H1 (cell line): ENCODE measurements around the gene NIN. TPM values are rescaled to one million over a fixed set of nuclear protein-coding genes. Genes with fewer than 3 reads are reported as not detected.

ENCODE experiments used
- CTCF ChIA-PET: fragments of 300-600 bp; sonication (Branson Sonifier 250); formaldehyde crosslinking; loops from one replicate; lab custom pipeline; 2021; ENCODE audit not compliant: partially characterized antibody; lab: Charles Lee
- POLR2A ChIA-PET: fragments of 300-600 bp; sonication (Branson Sonifier 250); formaldehyde crosslinking; loops from one replicate; lab custom pipeline; 2021; ENCODE audit warnings: inconsistent platforms; ENCODE audit not compliant: partially characterized antibody; lab: Charles Lee
- DNase-seq, 2 experiments: peaks; one replicate each; pipeline versions ENCODE4 v3.0.0 to v3.0.0-alpha.2; 2010 to 2022; ENCODE audit warnings: low spot score in 2 of 2, low read depth in 1 of 2, mixed read lengths in 1 of 2
- FAIRE-seq: peaks from 2 replicates; lab custom pipeline; 2011; peaks lifted over from hg19 to GRCh38; lab: Jason Lieb, UNC
- H2AFZ ChIP-seq: 2 replicates; pipeline ENCODE4 v1.8.1; 2012; ENCODE audit warnings: low read length, inconsistent platforms
- H2AK5ac ChIP-seq: 2 replicates; pipeline ENCODE4 v1.6.1; 2013; ENCODE audit warnings: low read depth, low read length
- H2BK120ac ChIP-seq: replicated peaks from 2 replicates; pipeline ENCODE3; 2013; ENCODE audit warnings: low read depth, low read length, inconsistent platforms
- H2BK12ac ChIP-seq: 2 replicates; pipeline ENCODE4 v1.6.1; 2013; ENCODE audit warnings: low read depth, low read length
- H2BK15ac ChIP-seq: 2 replicates; pipeline ENCODE4 v1.6.1; 2013; ENCODE audit warnings: low read length
- H2BK20ac ChIP-seq: 2 replicates; pipeline ENCODE4 v1.6.1; 2013; ENCODE audit warnings: low read length
- H2BK5ac ChIP-seq: 2 replicates; pipeline ENCODE4 v1.6.1; 2013; ENCODE audit warnings: low read depth, low read length
- H3K14ac ChIP-seq: 2 replicates; pipeline ENCODE4 v1.6.1; 2013; ENCODE audit warnings: inconsistent platforms; ENCODE audit not compliant: insufficient read length
- H3K18ac ChIP-seq: 2 replicates; pipeline ENCODE4 v1.6.1; 2013; ENCODE audit warnings: low read length; ENCODE audit errors: extremely low read depth
- H3K23ac ChIP-seq: 2 replicates; pipeline ENCODE4 v1.6.1; 2013; ENCODE audit warnings: inconsistent platforms; ENCODE audit not compliant: insufficient read length
- H3K23me2 ChIP-seq: 2 replicates; pipeline ENCODE4 v1.6.1; 2013; ENCODE audit warnings: low read depth, low read length
- H3K27ac ChIP-seq: 2 replicates; pipeline ENCODE4 v1.6.1; 2011; ENCODE audit warnings: low read depth, low read length, inconsistent platforms
- H3K27me3 ChIP-seq, 4 experiments: replicated peaks in 1 of 4; 1 replicate in 1 of 4; 2 replicates in 3 of 4; pipeline versions ENCODE4 v1.6.1 to v1.8.1; 2011 to 2013; ENCODE audit warnings: low read length in 3 of 4, mild to moderate bottlenecking in 3 of 4, inconsistent platforms in 2 of 4, mixed read lengths in 2 of 4, moderate library complexity in 1 of 4; ENCODE audit not compliant: control insufficient read depth in 3 of 4, insufficient read depth in 3 of 4; ENCODE audit errors: extremely low read depth in 1 of 4
- H3K36me3 ChIP-seq, 4 experiments: 2 replicates each; pipeline versions ENCODE4 v1.6.1 to v1.8.1; 2011 to 2013; ENCODE audit warnings: mild to moderate bottlenecking in 4 of 4, low read length in 3 of 4, moderate library complexity in 2 of 4, control low read depth in 1 of 4, inconsistent platforms in 1 of 4; ENCODE audit not compliant: insufficient read depth in 4 of 4, control insufficient read depth in 2 of 4
- H3K4ac ChIP-seq: replicated peaks from 2 replicates; pipeline ENCODE3; 2013; ENCODE audit warnings: low read length, low read depth, mixed read lengths, inconsistent platforms; ENCODE audit not compliant: insufficient read length
- H3K4me1 ChIP-seq, 4 experiments: replicated peaks in 1 of 4; 1 replicate in 1 of 4; 2 replicates in 3 of 4; pipeline versions ENCODE4 v1.6.1 to v1.8.1; 2011 to 2013; ENCODE audit warnings: low read length in 3 of 4, inconsistent platforms in 2 of 4, mixed read lengths in 1 of 4; ENCODE audit not compliant: insufficient read depth in 4 of 4, control insufficient read depth in 3 of 4
- H3K4me2 ChIP-seq, 2 experiments: 2 replicates each; pipeline versions ENCODE4 v1.6.1 to v1.8.1; 2011 to 2013; ENCODE audit warnings: low read depth in 2 of 2, low read length in 2 of 2, control low read depth in 1 of 2, inconsistent platforms in 1 of 2, mild to moderate bottlenecking in 1 of 2; ENCODE audit not compliant: insufficient read depth in 1 of 2
- H3K4me3 ChIP-seq, 4 experiments: fragments of 200-600, 300-600 bp in 1 of 4; sonication (generic), shearing (Covaris generic), sonication (Bioruptor Twin) in 1 of 4; 2 replicates each; pipeline versions ENCODE4 v1.5.1 to v1.8.1; 2011 to 2016; ENCODE audit warnings: low read length in 4 of 4, low read depth in 3 of 4, control low read depth in 2 of 4, inconsistent platforms in 2 of 4, mild to moderate bottlenecking in 2 of 4, mixed read lengths in 1 of 4, moderate library complexity in 1 of 4; ENCODE audit not compliant: insufficient read depth in 2 of 4; ENCODE audit errors: extremely low read depth in 1 of 4
- H3K56ac ChIP-seq: replicated peaks from 2 replicates; pipeline ENCODE3; 2013; ENCODE audit warnings: low read depth, mild to moderate bottlenecking, mixed read lengths, low read length, inconsistent platforms; ENCODE audit not compliant: insufficient read length
- H3K79me1 ChIP-seq: 2 replicates; pipeline ENCODE4 v1.6.1; 2013; ENCODE audit warnings: low read depth, low read length, control low read depth
- H3K79me2 ChIP-seq, 2 experiments: 2 replicates each; pipeline versions ENCODE4 v1.6.1 to v1.8.1; 2012 to 2013; ENCODE audit warnings: low read length in 2 of 2, mild to moderate bottlenecking in 2 of 2, inconsistent platforms in 1 of 2; ENCODE audit not compliant: insufficient read depth in 2 of 2, control insufficient read depth in 1 of 2
- H3K9ac ChIP-seq, 4 experiments: replicated peaks in 1 of 4; 1 replicate in 1 of 4; 2 replicates in 3 of 4; pipeline versions ENCODE4 v1.6.1 to v1.8.1; 2011 to 2013; ENCODE audit warnings: low read depth in 3 of 4, low read length in 3 of 4, control low read depth in 2 of 4, mild to moderate bottlenecking in 2 of 4, moderate library complexity in 2 of 4, inconsistent platforms in 1 of 4; ENCODE audit errors: extremely low read depth in 1 of 4
- H3K9me3 ChIP-seq, 2 experiments: 2 replicates each; pipeline versions ENCODE4 v1.6.1 to v1.8.1; 2012 to 2013; ENCODE audit warnings: mild to moderate bottlenecking in 2 of 2, moderate library complexity in 2 of 2, control low read depth in 1 of 2, inconsistent platforms in 1 of 2, low read depth in 1 of 2, low read length in 1 of 2, mixed read lengths in 1 of 2; ENCODE audit not compliant: insufficient read depth in 2 of 2
- H4K20me1 ChIP-seq, 2 experiments: replicated peaks in 1 of 2; 2 replicates each; pipeline versions ENCODE3 to v1.8.1; 2011 to 2013; ENCODE audit warnings: inconsistent platforms in 2 of 2, low read length in 2 of 2, mild to moderate bottlenecking in 1 of 2; ENCODE audit not compliant: insufficient read depth in 2 of 2, control insufficient read depth in 1 of 2
- H4K5ac ChIP-seq: 2 replicates; pipeline ENCODE4 v1.6.1; 2013; ENCODE audit warnings: low read length, low read depth, mixed read lengths, inconsistent platforms; ENCODE audit not compliant: insufficient read length
- H4K8ac ChIP-seq: 2 replicates; pipeline ENCODE4 v1.8.0; 2013; ENCODE audit warnings: mild to moderate bottlenecking, moderate library complexity, low read length, inconsistent platforms; ENCODE audit not compliant: insufficient read depth; ENCODE audit errors: extremely low read depth
- H4K91ac ChIP-seq: replicated peaks from 2 replicates; pipeline ENCODE3; 2013; ENCODE audit warnings: low read length, mixed read lengths, inconsistent platforms; ENCODE audit not compliant: insufficient read length
- RAD21 ChIP-seq, 2 experiments: IDR thresholded peaks in 1 of 2; conservative IDR thresholded peaks in 1 of 2; 2 replicates each; pipeline ENCODE4 v1.6.1; 2011; ENCODE audit warnings: low read depth in 2 of 2, low read length in 2 of 2, improper control_type of control experiment in 1 of 2, inconsistent platforms in 1 of 2, mild to moderate bottlenecking in 1 of 2, moderate library complexity in 1 of 2
- RBBP5 ChIP-seq: IDR thresholded peaks from 2 replicates; pipeline ENCODE4 v1.7.1; 2012; ENCODE audit warnings: low read depth, mild to moderate bottlenecking, inconsistent platforms, low read length, moderate library complexity, borderline replicate concordance
- WGBS, 2 experiments: shearing (Covaris generic) in 1 of 2; methylation state at CpG; one replicate each; pipeline versions ENCODE4 v1.1.6 to v1.1.7; 2013 to 2015; ENCODE audit warnings: low lambda C conversion rate in 2 of 2, mixed read lengths in 2 of 2, inconsistent platforms in 1 of 2, low coverage in 1 of 2, missing lambda C conversion rate in 1 of 2; ENCODE audit not compliant: insufficient replicate concordance in 2 of 2, insufficient coverage in 1 of 2, insufficient read length in 1 of 2; ENCODE audit errors: extremely low coverage in 1 of 2, missing lambda C conversion rate in 1 of 2; 5-methylcytosine and 5-hydroxymethylcytosine counted together
- polyA plus RNA-seq, 7 experiments: library from polyadenylated mRNA; depleted of rRNA in 3 of 7; stranded (reverse) in 5 of 7; unstranded in 2 of 7; fragments of >200 nt in 5 of 7; fragments of 200-250 nt in 2 of 7; gene quantifications; 1 replicate in 5 of 7; 2 replicates in 1 of 7; 4 replicates in 1 of 7; pipeline versions ENCODE4 v1.2.1 to v1.2.3, GENCODE V29; 2011 to 2013; ENCODE audit warnings: missing spikeins in 2 of 7, mixed read lengths in 2 of 7
- total RNA-seq: library from RNA; stranded (reverse); fragmentation: NEBNext Ultra II Directional; extraction: Animal tissue kit (Norgen Biotek cat#: 25700); gene quantifications from 2 replicates; pipeline ENCODE4 v1.2.1, GENCODE V29; 2021

NIN gene
- total and polyA plus RNA-seq, 2 of the 8 experiments (the other 6 are each of a cell fraction or from before 2014, with no cell fraction given): 3.2 to 21.3 TPM

DNA sequence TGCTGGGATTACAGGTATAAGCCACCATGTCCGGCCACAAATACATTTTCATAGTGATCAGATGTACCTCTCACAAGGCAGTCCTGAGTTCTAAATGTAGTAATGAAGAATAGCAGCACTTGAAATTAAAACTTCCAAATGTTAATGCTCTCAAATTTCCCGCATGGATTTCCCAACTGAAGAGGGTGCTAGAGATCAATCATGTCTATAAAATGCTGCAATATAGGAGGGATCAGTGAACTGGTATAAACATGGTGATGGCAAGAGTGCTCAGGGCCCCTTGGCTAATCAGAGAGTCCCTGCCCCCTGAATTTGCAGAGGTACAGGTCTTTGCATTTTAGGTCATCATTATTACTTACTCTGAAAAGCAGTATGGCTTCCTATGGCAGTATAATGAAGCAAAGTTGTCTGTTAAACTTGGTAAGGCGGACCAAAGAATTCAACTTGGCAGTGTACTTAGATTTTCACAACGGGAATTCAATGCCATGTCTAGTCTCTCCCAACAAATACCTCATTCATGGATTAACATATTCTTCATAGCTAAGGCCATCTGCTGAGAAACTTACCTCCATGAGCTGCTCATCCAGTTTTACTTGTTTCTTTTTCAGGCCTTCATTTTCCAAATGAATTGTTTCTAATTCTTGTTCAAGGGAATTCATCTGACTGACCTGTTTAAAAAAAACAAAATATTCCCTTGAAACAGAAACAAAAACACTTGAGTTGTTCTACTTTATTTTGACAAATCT, 95.8 kb downstream of the NIN start:
- no peak overlapping the region for H3K4me3 ChIP-seq
- no peak overlapping the region for H2BK12ac ChIP-seq
- no peak overlapping the region for H2AFZ ChIP-seq
- H3K9ac ChIP-seq: peak overlapping the region in 1 of 4 experiments; percentile 61; a peak in 1 of 7 replicates
- H3K18ac ChIP-seq: no peak overlapping the region
- no peaks in the 10 kb centered on the region for H4K20me1 ChIP-seq
- H3K4ac ChIP-seq: no peak overlapping the region
- no peaks in the 10 kb centered on the region for H3K23me2 ChIP-seq
- no peaks in the 10 kb centered on the region for H3K9me3 ChIP-seq
- H3K56ac ChIP-seq: no peak overlapping the region
- H2AK5ac ChIP-seq: no peak overlapping the region
- no peak for FAIRE-seq
- no peak overlapping the region for H2BK5ac ChIP-seq
- H3K4me2 ChIP-seq: no peak overlapping the region
- no peak for DNase-seq
- CTCF ChIA-PET: interaction anchor here (0.8 to 3.3 kb wide), 6 partner anchors 20 to 128 kb away, joined by 3 to 17 read pairs (median 4); no protein-coding TSS in a partner anchor
- no peak overlapping the region for H4K8ac ChIP-seq
- no peaks in the 10 kb centered on the region for H3K27me3 ChIP-seq
- H3K4me1 ChIP-seq: no peaks in the 10 kb centered on the region
- H2BK120ac ChIP-seq: no peak overlapping the region
- peaks cover 0 to 31% (median 18%) of the 10 kb centered on the region in 4 experiments; a peak in 6 of 8 replicates for H3K36me3 ChIP-seq
- no peaks in the 10 kb centered on the region for H3K79me2 ChIP-seq
- no peak overlapping the region for H3K23ac ChIP-seq
- no peak overlapping the region for H2BK20ac ChIP-seq
- no peaks in the 10 kb centered on the region for H3K79me1 ChIP-seq
- 70% methylated on average over 4 of the region's 4 CpGs; no CpG with 5 or more reads in 1 of the 2 experiments for WGBS, 2 experiments
- POLR2A ChIA-PET: interaction anchor here (1.0 kb wide), 1 partner anchor 8 kb away, joined by 3 read pairs; no protein-coding TSS in a partner anchor
- no peak overlapping the region for H2BK15ac ChIP-seq
- no peak overlapping the region for H4K5ac ChIP-seq
- H3K14ac ChIP-seq: no peak overlapping the region
- no peak for TF ChIP-seq RBBP5
- TF ChIP-seq RAD21 (IDR thresholded peaks at IDR 0.05 in 1 of 2, conservative IDR thresholded peaks at IDR 0.05 in 1 of 2; ENCODE audit: low read depth in 2 of 2, low read length in 2 of 2): peak; percentile 12 to 21; a peak in 3 of 4 replicates
- H3K27ac ChIP-seq: no peak overlapping the region
- H4K91ac ChIP-seq: no peak overlapping the region
